SK-N-SH treated with all-trans-retinoic acid at 6 μM for 48 hours (cell line): Measurements from ENCODE around the gene IL2RG.
A peak's percentile ranks its signal among the peaks of the same experiment; 100 is the strongest.

ENCODE experiments used
- ATAC-seq: fragments of 200-7000 bp; cut with Tn5 transposase; 3 replicates; pipeline ENCODE4 v1.9.1; 2020; ENCODE audit warnings: mild to moderate bottlenecking, moderate library complexity
- ARNTL ChIP-seq: fragments of 450-650 bp; formaldehyde crosslinking; IDR thresholded peaks from 2 replicates; pipeline ENCODE4 v1.5.0; 2020; ENCODE audit warnings: low read depth, mild to moderate bottlenecking, moderate library complexity, borderline replicate concordance
- BACH2 ChIP-seq: fragments of 250-450 bp; sonication (Bioruptor Pico); IDR thresholded peaks from 2 replicates; pipeline ENCODE4 v1.9.0; 2021; ENCODE audit warnings: mild to moderate bottlenecking, borderline replicate concordance
- CREB5 ChIP-seq: fragments of 250-450 bp; sonication (Bioruptor Pico); IDR thresholded peaks from 2 replicates; pipeline ENCODE4 v1.5.1; 2020; ENCODE audit warnings: low read depth, mild to moderate bottlenecking, moderate library complexity
- CSDC2 ChIP-seq: fragments of 250-450 bp; sonication (Bioruptor Pico); IDR thresholded peaks from 2 replicates; pipeline ENCODE4 v1.5.0; 2020; ENCODE audit warnings: mild to moderate bottlenecking, moderate library complexity
- CSRNP3 ChIP-seq: fragments of 250-450 bp; sonication (Bioruptor Pico); IDR thresholded peaks from 2 replicates; pipeline ENCODE4 v1.5.1; 2021; ENCODE audit warnings: mild to moderate bottlenecking, moderate library complexity
- ESRRG ChIP-seq: fragments of 250-450 bp; sonication (Bioruptor Pico); IDR thresholded peaks from 2 replicates; pipeline ENCODE4 v1.6.1; 2021; ENCODE audit warnings: mild to moderate bottlenecking
- GLIS3 ChIP-seq: fragments of 250-450 bp; sonication (Bioruptor Pico); IDR thresholded peaks from 2 replicates; pipeline ENCODE4 v1.5.0; 2020; ENCODE audit warnings: mild to moderate bottlenecking, moderate library complexity
- PATZ1 ChIP-seq: fragments of 250-450 bp; sonication (Bioruptor Pico); IDR thresholded peaks from 2 replicates; pipeline ENCODE4 v1.8.0; 2020; ENCODE audit warnings: mild to moderate bottlenecking, moderate library complexity, borderline replicate concordance
- POU6F1 ChIP-seq: fragments of 250-450 bp; sonication (Bioruptor Pico); IDR thresholded peaks from 2 replicates; pipeline ENCODE4 v1.8.0; 2021; ENCODE audit warnings: low read depth, mild to moderate bottlenecking, moderate library complexity, borderline replicate concordance
- PPARA ChIP-seq: fragments of 250-450 bp; sonication (Bioruptor Pico); IDR thresholded peaks from 2 replicates; pipeline ENCODE4 v1.5.0; 2020; ENCODE audit warnings: mild to moderate bottlenecking, borderline replicate concordance
- RARB ChIP-seq: fragments of 250-450 bp; sonication (Bioruptor Pico); IDR thresholded peaks from 2 replicates; pipeline ENCODE4 v1.8.0; 2021; ENCODE audit warnings: mild to moderate bottlenecking, moderate library complexity
- SNAI2 ChIP-seq: fragments of 250-450 bp; sonication (Bioruptor Pico); IDR thresholded peaks from 2 replicates; pipeline ENCODE4 v1.5.0; 2020; ENCODE audit warnings: mild to moderate bottlenecking, moderate library complexity
- TCF4 ChIP-seq: fragments of 250-450 bp; sonication (Bioruptor Pico); IDR thresholded peaks from 2 replicates; pipeline ENCODE4 v1.8.0; 2021; ENCODE audit warnings: mild to moderate bottlenecking, moderate library complexity, borderline replicate concordance
- TOX ChIP-seq: fragments of 250-450 bp; sonication (Bioruptor Pico); IDR thresholded peaks from 2 replicates; pipeline ENCODE4 v1.8.0; 2021; ENCODE audit warnings: mild to moderate bottlenecking, moderate library complexity, borderline replicate concordance
- TSHZ2 ChIP-seq: fragments of 250-450 bp; sonication (Bioruptor Pico); IDR thresholded peaks from 2 replicates; pipeline ENCODE4 v1.5.0; 2020; ENCODE audit warnings: mild to moderate bottlenecking, moderate library complexity
- ZFP3 ChIP-seq: fragments of 250-450 bp; sonication (Bioruptor Pico); IDR thresholded peaks from 2 replicates; pipeline ENCODE4 v1.5.0; 2020; ENCODE audit warnings: mild to moderate bottlenecking, moderate library complexity
- ZFP30 ChIP-seq: fragments of 450-650 bp; formaldehyde crosslinking; IDR thresholded peaks from 2 replicates; pipeline ENCODE4 v1.5.0; 2022; ENCODE audit warnings: mild to moderate bottlenecking, moderate library complexity
- ZNF565 ChIP-seq: fragments of 450-650 bp; formaldehyde crosslinking; conservative IDR thresholded peaks from 2 replicates; pipeline ENCODE4 v1.5.0; 2020; ENCODE audit warnings: low read depth, mild to moderate bottlenecking, moderate library complexity

The IL2RG gene

GRCh38 chrX:71118032-71118984 lies 6.9 kb upstream of the IL2RG start, which contains the start of gene MED12:
MED12 (plus strand) TSS chrX:71118596; CDS start chrX:71118755, 159 bp downstream.
- ATAC-seq, result peak; percentile 99
- TF ChIP-seq POU6F1 (no peak), ZNF565 (CRISPR knock-in tag) (no peak), CSRNP3 (CRISPR knock-in tag) (no peak), RARB (no peak), TOX (CRISPR knock-in tag) (no peak), ZFP3 (CRISPR knock-in tag) (no peak), TCF4 (CRISPR knock-in tag) (no peak)
- TF ChIP-seq, all 23 proteins: peak for 0

GRCh38 chrX:71117358-71117757 lies 6.0 kb upstream of the IL2RG start:
- TF ChIP-seq ESRRG (no peak), PPARA (CRISPR knock-in tag) (no peak), CREB5 (CRISPR knock-in tag) (no peak), TSHZ2 (CRISPR knock-in tag) (no peak), GLIS3 (CRISPR knock-in tag) (no peak), POU6F1 (no peak), PATZ1 (no peak), BACH2 (no peak), ZFP3 (CRISPR knock-in tag) (no peak), TOX (CRISPR knock-in tag) (no peak), TCF4 (CRISPR knock-in tag) (no peak), CSDC2 (CRISPR knock-in tag) (no peak), RARB (no peak), ARNTL (CRISPR knock-in tag) (no peak), ZFP30 (CRISPR knock-in tag) (no peak), ZNF565 (CRISPR knock-in tag) (no peak), SNAI2 (CRISPR knock-in tag) (no peak)

More at GRCh38 chrX:71117358-71117757, 6.0 kb upstream of the IL2RG start:
- no peak for ATAC-seq
